Measurements from ENCODE around the gene SLC35F3.
"Not testable (repeated sequence)": the region's sequence is repeated elsewhere in the genome, so short reads cannot be mapped to it uniquely, and the experiment has no call there.

SLC35F3 gene

DNA sequence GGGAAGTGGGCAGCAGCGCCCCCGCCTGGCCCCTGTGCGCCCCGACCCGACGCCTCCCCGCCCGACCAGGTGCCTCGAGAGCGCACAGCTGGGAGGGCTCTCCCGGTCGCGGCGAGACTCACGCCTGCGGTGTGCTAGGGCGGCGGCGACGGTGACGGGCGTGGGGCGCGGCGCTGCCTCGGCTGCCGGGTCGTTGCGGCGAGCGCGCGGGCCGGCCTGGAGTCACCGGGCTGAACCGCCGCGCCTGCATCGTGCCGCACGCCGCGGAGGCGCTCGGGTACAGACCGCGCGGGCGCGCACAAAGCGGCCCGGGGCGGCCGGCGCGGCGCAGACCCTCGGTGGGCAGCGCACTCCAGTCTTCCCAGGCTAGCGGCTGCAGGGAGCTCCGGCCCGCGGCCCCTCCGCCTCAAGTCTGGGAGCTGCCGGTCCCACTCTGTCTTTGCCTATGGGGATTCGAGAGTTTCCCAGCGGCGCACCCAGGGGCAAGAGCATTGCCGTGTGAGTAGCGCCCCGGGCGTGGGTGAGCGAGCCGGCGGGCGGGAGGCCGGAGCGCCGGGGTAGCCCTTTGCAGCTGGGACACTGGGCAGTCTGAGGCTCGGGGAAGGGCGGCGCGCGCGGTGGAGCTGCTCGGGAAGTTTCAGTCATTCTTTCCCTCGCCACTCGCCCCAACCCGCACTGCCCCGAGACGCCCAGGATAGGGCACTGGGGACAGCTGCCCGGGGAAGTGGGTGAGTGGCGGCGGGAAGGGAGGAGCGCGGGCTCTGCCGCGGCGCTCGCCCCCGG, at the start of gene SLC35F3:
Gene SLC35F3, plus strand, starts transcription at position 44 of the 783 bp plus-strand sequence.
- DNase-seq = no peak

DNA sequence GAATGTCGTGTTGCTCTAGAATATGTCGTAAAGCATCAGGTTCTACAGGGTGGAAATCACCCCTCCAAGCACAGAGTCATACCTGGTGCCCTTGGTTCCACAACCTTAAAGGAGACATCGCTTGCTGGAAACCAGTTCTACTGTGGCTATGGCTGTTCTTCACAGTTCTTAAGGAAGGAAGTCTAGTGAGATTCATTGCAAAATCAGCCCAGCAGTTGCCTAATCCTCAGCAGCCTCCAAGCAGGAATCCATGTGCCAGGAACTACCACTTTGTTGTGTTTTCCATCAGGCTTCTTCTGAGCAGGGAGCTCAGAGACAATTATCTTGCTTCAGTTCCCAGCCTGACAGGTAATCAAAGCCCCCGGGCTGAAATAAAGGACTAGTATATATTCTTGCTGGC, 45.0 kb upstream of the SLC35F3 start:
- no peak for DNase-seq

DNA sequence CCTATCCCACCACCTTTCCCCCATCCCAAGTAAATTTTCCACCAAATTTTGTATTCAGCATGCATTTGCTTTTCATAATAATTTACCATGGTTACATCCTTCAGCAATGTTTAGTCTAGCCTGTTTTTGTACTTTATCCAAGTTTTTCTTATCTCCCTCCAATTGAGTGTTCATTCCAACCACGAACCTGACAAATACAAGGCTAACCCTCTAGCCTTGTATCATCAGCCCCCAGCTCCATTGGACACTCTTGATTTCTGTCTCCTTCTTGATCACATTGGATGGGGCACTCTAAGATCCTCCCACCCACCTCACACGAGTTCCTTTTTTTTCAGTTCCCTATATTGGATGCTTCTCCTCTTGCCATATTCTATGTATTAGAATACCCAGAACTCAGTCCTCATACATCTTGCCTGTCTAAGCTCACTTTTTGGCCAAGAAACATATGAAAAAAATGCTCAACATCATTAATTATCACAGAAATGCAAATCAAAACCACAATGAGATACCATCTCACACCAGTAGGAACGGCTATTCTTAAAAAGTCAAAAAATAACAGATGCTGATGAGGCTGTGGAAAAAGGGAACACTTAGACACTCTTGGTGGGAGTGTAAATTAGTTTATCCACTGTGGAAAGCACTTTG, 40.5 kb upstream of the SLC35F3 start:
- DNase-seq = no peak

DNA sequence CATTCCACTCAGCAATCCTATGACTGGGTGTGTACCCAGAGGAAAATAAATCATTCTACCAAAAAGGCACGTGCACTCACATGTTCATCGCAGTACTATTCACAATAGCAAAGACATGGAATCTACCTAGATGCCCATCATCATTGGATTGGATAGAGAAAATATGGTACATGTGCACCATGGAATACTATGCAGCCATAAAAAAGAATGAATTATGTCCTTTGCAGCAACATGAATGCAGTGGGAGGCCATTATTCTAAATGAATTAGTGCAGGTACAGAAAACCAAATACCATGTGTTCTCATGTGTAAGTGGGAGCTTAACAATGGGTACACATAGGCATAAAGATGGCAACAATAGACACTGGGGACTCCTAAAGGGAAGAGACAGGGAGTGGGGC, 39.9 kb upstream of the SLC35F3 start:
- DNase-seq = no peak

DNA sequence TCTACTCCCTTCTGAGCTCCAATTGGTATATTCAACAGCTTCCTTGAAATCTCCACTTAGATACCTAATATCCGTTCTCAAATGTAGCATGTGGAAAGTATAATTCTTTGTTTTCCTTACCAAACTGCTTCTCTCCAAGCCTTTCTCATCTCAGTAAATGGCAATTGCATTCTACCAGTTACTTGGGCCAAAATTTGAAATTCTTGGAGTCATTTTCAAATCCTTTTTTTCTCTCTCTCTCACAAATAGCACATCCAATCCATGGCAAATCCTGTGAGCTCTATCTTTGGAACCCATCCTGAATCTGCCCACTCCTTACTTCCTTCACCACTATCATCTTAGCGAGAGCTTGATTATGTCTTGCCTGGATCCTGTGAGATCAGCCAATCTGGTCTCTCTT, 39.3 kb upstream of the SLC35F3 start:
- no peak for DNase-seq

DNA sequence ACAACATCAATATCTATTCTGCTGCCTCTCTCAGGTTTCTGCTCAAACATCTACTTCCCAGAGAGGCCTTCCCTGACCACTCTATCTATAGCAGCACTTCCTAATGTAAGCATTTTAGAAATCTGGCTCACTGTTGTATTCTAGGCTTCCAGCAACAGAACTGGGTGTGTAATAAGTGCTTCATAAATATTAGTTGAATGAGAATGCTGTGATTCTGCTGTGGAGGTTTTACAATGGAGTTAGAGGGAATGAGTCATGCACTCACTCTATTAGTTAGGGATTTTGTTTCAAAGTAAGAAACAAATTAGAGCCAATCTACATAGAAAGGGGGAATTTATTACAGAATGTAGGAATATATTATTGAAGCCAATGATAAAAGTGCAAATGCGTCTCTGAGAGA, 38.6 kb upstream of the SLC35F3 start:
- DNase-seq = no peak

DNA sequence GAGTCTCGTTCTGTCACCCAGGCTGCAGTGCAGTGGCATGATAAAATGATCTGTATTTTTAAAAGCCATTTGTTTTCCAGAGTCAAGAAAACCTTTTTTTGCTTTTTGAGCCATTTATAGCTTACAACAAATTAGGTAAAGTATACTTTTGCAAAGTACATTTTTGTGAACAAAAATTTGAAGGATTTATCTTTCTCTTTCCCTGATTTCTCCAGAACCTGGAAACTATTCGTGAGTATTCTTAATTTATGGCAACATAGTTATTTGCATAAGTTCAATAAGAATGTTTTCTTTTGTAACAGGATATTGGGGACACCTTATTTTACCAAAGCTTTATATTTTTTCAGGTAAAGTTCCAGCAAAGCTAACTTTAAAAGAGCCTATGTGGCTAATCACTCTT, 37.4 kb upstream of the SLC35F3 start:
- DNase-seq = no peak

DNA sequence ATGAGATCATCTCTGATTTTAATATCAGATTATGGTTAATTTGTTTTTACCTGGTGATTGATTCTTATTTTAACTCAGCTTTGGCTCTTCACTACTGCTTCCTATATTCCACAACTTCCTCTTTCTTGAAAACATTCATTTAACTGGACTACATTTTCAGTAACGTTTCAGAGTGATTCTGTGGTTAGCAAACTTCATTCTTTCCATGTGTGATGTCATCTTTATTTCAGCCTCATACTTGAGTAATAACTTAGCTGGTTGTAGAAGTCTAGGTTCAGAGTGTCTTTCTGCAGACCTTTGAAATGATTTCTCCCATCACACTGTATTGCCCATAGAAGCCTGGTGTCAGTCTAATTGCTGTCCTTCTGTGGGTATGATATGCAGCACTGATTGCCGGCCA, 36.0 kb upstream of the SLC35F3 start:
- DNase-seq = no peak

DNA sequence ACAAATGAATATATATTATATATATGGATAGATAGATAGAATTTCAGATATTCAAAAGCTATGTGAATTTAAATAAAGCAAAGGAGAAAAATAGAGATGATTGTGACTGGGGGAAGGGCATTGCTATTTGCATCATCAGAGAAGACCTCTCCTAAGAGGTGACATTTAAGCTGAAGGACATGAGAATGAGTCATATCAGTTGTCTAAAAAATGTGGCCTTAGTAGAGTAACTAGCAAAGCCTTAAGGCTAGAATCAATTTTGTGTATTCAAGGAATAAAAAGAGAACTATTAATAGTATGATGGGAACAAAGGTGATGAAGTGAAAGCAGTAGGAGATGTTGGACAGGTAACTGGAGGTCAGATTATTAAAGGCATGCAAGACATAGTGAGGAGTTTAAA, 34.8 kb upstream of the SLC35F3 start:
- DNase-seq = no peak

DNA sequence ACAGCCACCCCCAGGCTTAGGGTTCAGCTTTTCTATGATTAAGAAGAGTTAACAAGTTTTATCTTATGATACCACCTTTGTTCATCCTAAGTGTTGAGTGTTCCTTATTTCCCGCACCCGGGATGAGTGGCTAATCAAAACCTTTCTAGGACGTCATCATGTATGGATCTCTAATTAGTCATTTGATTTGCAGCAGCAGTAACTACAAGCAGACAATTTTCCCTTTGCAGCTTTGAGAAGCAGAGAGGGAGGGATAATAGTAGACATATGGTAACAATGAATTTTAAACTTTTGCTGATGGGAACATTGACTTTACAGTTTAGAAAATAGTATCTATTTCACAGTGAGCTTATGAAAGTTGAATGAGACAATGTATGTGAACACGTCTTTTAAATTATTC, 30.8 kb upstream of the SLC35F3 start:
- DNase-seq = no peak

DNA sequence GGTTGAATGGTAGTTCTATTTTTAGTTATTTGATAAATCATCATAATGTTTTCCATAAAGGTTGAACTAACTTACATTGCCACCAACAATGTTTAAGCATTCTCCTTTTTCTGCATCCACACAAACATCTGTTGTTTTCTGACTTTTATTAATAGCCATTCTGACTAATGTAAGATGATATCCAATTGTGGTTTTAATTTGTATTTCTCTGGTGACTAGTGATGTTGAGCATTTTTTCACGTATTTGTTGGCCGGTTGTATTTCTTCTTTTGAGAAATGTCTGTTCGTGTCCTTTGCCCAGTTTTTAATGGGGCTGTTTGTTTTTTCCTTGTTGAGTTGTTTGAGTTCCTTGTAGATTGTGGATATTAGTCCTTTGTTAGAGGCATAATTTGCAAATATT, 24.6 kb upstream of the SLC35F3 start:
- no peak for DNase-seq

DNA sequence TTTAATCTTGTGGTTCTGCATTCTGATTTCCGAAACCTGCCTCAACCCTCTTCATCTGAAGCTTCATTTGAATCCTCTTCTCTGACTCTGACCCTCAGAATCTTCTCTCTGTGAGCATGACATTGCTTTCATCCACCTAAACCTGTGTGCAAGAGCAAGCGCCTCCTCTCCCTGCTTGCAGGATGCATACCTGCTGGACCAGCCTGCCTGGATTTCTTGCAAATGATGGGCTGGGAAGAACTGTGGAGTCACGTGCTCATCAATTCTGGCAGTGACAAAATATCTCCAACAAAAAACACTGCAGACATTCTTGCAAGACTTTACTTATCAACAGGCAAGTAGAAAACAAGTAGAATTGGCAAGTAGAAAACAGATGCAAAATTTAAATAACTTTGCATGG, 20.8 kb upstream of the SLC35F3 start:
- no peak for DNase-seq

DNA sequence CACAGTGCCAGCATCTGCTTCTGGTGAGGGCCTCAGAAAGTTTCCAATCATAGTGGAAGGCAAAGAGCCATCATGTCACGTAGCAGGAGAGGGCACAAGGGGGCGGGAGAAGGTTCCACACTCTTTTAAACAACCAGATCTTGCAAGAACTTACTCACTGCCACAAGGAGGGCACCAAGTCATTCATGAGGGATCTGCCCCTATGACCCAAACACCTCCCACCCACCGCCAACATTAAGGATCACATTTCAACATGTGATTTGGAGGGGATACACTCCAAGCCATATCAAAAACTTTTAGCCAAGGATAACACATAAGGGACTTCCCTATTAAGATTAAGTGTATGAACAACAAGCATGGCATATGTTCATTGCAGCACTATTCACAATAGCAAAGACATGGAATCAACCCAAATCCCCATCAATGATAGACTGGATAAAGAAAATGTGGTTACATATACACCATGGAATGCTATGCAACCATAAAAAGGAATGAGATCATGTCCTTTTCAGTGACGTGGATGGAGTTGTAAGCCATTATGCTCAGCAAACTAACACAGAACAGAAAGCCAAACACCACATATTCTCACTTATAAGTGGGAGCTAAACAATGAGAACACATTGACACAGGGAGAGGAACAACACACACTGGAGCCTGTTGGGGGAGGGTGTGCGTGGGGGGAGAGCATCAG, 19.9 kb upstream of the SLC35F3 start:
- no peak for DNase-seq

DNA sequence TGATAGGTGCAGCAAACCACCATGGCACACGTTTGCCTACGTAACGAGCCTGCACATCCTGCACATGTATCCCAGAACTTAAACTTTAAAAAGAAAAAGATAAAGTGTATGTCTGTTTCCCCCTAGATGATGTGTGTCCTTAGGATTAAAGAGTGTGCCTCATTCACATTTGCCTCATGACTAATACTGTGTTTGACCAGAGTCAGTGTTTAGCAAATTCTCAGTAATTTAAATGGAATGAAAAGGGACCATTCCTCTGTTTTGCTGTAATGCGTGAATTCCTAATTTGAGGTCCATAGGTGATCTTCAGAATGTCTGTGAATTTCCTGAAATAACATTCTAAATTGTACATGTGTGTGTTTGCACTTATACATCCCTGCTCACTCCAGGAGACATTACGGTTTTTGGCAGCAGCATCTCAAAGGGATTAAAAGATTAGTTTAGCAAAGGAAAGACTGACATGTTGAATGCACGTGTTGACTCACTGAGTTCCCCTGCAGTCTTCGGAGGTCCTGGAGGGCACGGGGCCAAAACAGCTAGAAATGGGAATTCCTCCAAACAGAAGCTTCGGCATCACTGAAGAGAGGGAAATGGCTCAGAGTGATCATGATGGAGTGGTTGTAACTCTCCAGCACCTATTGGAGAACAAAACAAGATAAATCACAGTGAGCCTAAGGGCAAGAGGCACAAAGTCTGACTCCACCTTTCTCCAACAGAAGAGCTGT, 19.1 kb upstream of the SLC35F3 start:
- no peak for DNase-seq

DNA sequence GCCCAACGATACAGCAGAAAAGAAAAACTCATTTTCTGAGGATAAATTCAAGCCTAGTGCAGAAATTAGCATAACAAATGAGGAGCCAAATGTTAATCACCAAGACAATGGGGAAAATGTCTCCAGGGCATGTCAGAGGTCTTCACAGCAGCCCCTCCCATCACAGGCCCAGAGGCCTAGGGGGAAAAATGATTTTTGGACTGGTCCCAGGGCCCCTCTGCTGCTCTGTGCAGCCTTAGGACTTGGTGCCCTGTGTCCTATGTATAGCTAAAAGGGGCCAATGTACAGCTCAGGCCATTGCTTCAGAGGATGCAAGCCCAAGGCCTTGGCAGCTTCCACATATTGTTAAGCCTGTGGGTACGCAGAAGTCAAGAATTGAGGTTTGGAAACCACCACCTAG, 13.3 kb upstream of the SLC35F3 start:
- DNase-seq = not testable (repeated sequence)

DNA sequence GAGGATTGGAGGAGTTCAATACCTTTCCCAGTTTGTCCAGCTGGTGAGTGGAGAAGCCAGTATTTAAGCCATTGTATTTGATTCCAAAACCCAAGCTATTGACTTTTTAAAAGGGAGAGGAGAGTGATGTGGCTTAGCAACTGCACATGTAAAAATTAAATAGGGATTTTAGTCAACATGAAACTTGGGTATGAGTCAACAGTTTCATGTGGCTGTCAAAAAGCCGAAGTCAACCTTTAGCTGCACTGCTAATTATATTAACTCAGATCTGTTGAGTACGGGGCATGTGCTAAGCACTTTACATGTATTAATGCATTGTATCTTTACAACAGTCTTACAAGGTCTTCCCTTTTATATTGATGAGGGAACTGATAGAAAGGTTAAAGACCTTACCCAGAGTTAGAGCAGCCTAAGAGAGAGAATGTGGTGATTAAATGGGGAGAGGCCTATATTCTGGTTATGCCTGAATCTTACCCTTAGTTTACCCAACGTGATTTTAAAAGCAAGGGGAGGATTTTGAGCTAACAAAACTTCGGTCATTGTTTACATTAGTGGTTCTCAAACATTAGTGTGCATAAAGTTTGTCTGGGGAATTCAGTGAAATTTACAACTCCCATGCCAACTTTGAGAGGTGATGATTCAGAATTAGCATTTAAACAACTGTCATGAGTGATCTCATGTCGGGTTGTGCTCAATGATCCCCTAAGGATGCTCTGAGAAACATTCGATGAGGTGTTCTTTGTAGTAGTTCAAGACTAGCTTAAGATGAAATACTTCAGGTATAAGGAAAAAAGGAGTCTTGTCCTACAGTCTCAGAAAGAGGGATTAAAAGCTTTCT, 6.9 kb upstream of the SLC35F3 start:
- no peak for DNase-seq

DNA sequence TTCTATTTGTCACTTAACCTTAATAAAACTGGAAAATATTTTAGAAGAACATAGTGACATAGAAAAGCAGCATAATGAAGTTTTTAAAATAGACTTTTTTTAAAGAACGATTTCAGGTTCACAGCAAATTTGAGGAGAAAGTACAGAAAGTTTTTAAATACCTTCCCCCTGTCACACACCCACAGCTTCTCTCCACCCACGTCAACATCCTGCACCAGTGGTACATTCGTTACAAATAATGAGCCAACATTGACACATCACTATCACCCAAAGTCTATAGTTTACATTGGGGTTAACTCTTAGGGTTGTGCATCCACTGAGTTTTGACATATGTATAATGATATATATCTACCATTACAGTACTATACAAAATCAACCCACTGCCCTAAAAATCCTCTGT, 3.0 kb upstream of the SLC35F3 start:
- DNase-seq = no peak

DNA sequence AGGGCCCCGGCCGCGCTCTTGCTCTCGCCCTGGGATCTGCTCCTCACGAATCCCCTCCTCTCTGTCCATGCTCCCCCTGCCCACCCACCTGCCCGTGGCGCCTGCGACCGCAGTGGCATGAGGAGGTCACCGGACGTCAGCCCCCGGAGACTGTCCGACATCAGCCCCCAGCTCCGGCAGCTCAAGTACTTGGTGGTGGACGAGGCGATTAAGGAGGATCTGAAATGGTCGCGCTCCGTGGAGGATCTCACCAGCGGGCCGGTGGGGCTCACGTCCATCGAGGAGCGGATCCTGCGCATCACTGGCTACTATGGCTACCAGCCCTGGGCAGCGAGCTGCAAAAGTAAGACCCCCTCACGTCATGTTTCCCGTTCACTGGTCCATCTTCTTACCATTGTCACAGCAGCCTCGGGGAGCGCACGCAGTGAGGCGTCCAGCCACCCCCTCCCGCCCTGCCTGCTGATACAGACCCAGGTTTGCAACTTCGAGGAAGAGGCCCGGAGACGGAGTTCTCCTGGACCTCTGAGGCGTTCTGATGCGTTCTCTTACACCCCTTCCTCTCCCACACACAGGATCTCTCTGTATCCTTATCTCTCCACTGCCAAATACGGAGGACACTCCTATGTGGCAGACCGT, 1.1 kb downstream of the SLC35F3 start:
- DNase-seq = no peak

DNA sequence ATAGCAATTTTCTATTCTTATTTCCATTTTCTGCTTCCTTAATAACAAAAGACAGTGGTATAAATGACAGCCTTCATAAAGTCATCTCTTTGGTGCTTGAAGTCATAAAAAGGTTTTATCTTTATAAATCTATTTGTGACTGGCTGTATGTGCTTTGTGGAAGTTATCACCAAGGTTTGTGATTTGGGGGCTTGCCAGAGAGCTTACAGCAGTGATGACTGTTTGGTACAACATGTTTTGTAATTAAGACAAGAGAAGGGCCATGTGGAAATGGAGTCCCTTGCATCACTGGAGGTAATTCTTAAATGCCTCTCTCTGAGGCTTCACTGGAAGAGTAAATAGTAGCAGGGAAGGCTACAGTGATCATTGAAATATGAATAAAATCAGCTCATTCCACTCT, 2.7 kb downstream of the SLC35F3 start:
- DNase-seq = no peak

DNA sequence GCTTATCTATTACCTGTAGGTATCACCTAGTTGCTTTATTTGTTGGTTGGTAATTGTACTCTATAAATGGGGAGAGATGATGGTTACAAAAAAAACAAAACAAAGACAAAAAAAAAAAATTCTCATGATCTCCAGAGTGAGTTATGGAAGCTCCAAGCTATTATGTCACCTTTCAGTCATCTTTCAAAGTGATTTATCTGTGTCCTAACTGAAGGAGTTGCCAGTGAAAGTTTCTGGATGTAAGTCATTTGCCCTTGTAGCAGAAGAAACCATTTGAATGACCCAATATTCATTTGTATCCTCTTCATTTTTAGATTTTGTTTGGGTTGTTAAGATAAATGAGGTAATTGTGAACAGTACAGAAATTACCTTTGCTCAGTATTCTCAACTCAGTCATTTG, 3.6 kb downstream of the SLC35F3 start:
- no peak for DNase-seq

DNA sequence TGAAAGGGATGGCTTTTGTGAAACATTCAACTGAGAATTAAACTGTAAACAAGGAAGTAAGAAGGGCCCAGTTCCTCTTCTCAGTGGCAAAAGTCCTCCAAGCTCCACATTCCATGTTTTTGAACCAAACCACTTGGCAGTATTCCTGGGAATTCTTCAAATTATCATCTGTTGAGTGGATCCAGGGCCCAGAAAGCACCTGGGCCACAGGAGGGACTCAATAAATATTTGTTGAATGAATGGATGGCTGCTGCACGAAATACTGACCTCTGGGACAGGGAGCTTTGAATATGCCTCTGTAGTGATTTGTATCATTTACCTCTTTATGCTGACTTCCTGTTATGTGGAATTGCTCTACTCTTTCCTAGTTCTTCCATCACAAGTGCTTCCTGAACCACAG, 4.7 kb downstream of the SLC35F3 start:
- no peak for DNase-seq

DNA sequence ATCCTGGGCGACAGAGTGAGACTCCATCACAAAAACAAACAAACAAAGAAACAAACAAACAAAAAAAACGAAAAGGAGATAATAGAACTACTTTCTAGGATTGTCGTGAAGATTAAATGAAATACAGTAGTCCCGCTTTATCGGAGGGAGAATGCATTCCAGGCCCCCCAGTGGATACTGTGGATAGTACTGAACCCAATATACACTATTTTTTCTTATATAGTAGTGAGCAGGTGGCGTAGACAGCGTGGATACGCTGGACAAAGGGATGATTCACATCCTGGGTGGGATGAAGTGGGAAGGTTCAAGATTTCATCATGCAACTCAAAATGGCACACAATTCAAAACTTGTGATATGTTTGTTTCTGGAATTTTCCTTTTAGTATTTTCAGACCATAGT, 8.0 kb downstream of the SLC35F3 start:
- no peak for DNase-seq
